Mononuclear cell (primary cell): ENCODE results near the gene PAPPA. TPM values are rescaled to one million over a fixed set of nuclear protein-coding genes. Genes with fewer than 3 reads are reported as not detected.

Source experiments
- H3K27me3 ChIP-seq: 2 replicates; pipeline ENCODE4 v1.6.0; 2011; ENCODE audit warnings: low read length, control low read depth; ENCODE audit not compliant: insufficient read depth
- H3K4me1 ChIP-seq: 2 replicates; pipeline ENCODE4 v1.5.1; 2011; ENCODE audit warnings: mild to moderate bottlenecking, low read length, control low read depth; ENCODE audit not compliant: insufficient read depth
- H3K4me3 ChIP-seq: 2 replicates; pipeline ENCODE4 v1.5.1; 2011; ENCODE audit warnings: mild to moderate bottlenecking, low read length, moderate library complexity
- H3K9me3 ChIP-seq: 2 replicates; pipeline ENCODE4 v1.5.1; 2011; ENCODE audit warnings: low read depth, mild to moderate bottlenecking, control low read depth, low read length
- total RNA-seq: library from RNA; depleted of rRNA; stranded (reverse); fragments of >200 nt; gene quantifications from one replicate; pipeline ENCODE4 v1.2.3, GENCODE V29; 2012

Gene PAPPA
- total RNA-seq, 1 donor, result under 0.01 TPM

GRCh38 chr9:116358251-116358650 is 204.7 kb downstream of the PAPPA start:
- no peaks in the 10 kb centered on the region for H3K9me3 ChIP-seq
- H3K4me3 ChIP-seq, result no peak overlapping the region
- H3K27me3 ChIP-seq, result no peaks in the 10 kb centered on the region

GRCh38 chr9:116360016-116360415 is 206.4 kb downstream of the PAPPA start:
- no peaks in the 10 kb centered on the region for H3K9me3 ChIP-seq
- H3K4me3 ChIP-seq, result no peak overlapping the region
- no peaks in the 10 kb centered on the region for H3K4me1 ChIP-seq
- no peaks in the 10 kb centered on the region for H3K27me3 ChIP-seq

More at GRCh38 chr9:116358251-116358650, 204.7 kb downstream of the PAPPA start:
- no peaks in the 10 kb centered on the region for H3K4me1 ChIP-seq

GRCh38 chr9:116360989-116361388 is 207.4 kb downstream of the PAPPA start:
- Histone ChIP-seq H3K4me3 (no peak overlapping the region), H3K9me3 (no peaks in the 10 kb centered on the region), H3K4me1 (no peaks in the 10 kb centered on the region), H3K27me3 (no peaks in the 10 kb centered on the region)

GRCh38 chr9:116361547-116361946 is 208.0 kb downstream of the PAPPA start:
- no peaks in the 10 kb centered on the region for H3K27me3 ChIP-seq
- H3K4me3 ChIP-seq, result no peak overlapping the region
- H3K4me1 ChIP-seq, result no peaks in the 10 kb centered on the region

GRCh38 chr9:116362493-116362892 is 208.9 kb downstream of the PAPPA start:
- Histone ChIP-seq H3K27me3 (no peaks in the 10 kb centered on the region), H3K4me3 (no peak overlapping the region), H3K4me1 (no peaks in the 10 kb centered on the region), H3K9me3 (no peaks in the 10 kb centered on the region)

More at GRCh38 chr9:116361547-116361946, 208.0 kb downstream of the PAPPA start:
- no peaks in the 10 kb centered on the region for H3K9me3 ChIP-seq

- H3K4me3 ChIP-seq, result no peak overlapping the region
- no peaks in the 10 kb centered on the region for H3K27me3 ChIP-seq
- no peaks in the 10 kb centered on the region for H3K9me3 ChIP-seq
- no peaks in the 10 kb centered on the region for H3K4me1 ChIP-seq
These were observed 211.5 kb downstream of the PAPPA start for GRCh38 chr9:116365056-116365471.

GRCh38 chr9:116366241-116366640 is 212.7 kb downstream of the PAPPA start:
- H3K4me1 ChIP-seq, result no peaks in the 10 kb centered on the region
- H3K4me3 ChIP-seq, result no peak overlapping the region
- H3K9me3 ChIP-seq, result no peaks in the 10 kb centered on the region
- H3K27me3 ChIP-seq, result no peaks in the 10 kb centered on the region

- Histone ChIP-seq H3K9me3 (no peaks in the 10 kb centered on the region), H3K27me3 (no peaks in the 10 kb centered on the region), H3K4me3 (no peak overlapping the region), H3K4me1 (no peaks in the 10 kb centered on the region)
These were observed 215.1 kb downstream of the PAPPA start for GRCh38 chr9:116368680-116369079.

- H3K4me1 ChIP-seq, result no peaks in the 10 kb centered on the region
- H3K27me3 ChIP-seq, result no peaks in the 10 kb centered on the region
- no peak overlapping the region for H3K4me3 ChIP-seq
- no peaks in the 10 kb centered on the region for H3K9me3 ChIP-seq
These were observed 216.1 kb downstream of the PAPPA start for GRCh38 chr9:116369706-116370105.

GRCh38 chr9:116370556-116370955 is 217.0 kb downstream of the PAPPA start:
- Histone ChIP-seq H3K4me3 (no peak overlapping the region), H3K27me3 (no peaks in the 10 kb centered on the region), H3K4me1 (no peaks in the 10 kb centered on the region), H3K9me3 (no peaks in the 10 kb centered on the region)

- H3K9me3 ChIP-seq, result no peaks in the 10 kb centered on the region
- no peaks in the 10 kb centered on the region for H3K27me3 ChIP-seq
- no peak overlapping the region for H3K4me3 ChIP-seq
- no peaks in the 10 kb centered on the region for H3K4me1 ChIP-seq
These were observed 218.6 kb downstream of the PAPPA start for GRCh38 chr9:116372081-116372673.

- H3K4me3 ChIP-seq, result no peak overlapping the region
- no peaks in the 10 kb centered on the region for H3K9me3 ChIP-seq
- H3K27me3 ChIP-seq, result no peaks in the 10 kb centered on the region
- H3K4me1 ChIP-seq, result no peaks in the 10 kb centered on the region
These were observed 219.2 kb downstream of the PAPPA start for GRCh38 chr9:116372786-116373185.

GRCh38 chr9:116377179-116377798 is 223.7 kb downstream of the PAPPA start:
- Histone ChIP-seq H3K4me1 (no peaks in the 10 kb centered on the region), H3K27me3 (no peaks in the 10 kb centered on the region), H3K4me3 (no peak overlapping the region), H3K9me3 (no peaks in the 10 kb centered on the region)

GRCh38 chr9:116378873-116379272 is 225.3 kb downstream of the PAPPA start:
- Histone ChIP-seq H3K4me3 (no peak overlapping the region), H3K4me1 (no peaks in the 10 kb centered on the region), H3K9me3 (no peaks in the 10 kb centered on the region), H3K27me3 (no peaks in the 10 kb centered on the region)

GRCh38 chr9:116379821-116380220 is 226.2 kb downstream of the PAPPA start:
- Histone ChIP-seq H3K9me3 (no peaks in the 10 kb centered on the region), H3K27me3 (no peaks in the 10 kb centered on the region), H3K4me1 (no peaks in the 10 kb centered on the region), H3K4me3 (no peak overlapping the region)

- Histone ChIP-seq H3K27me3 (no peaks in the 10 kb centered on the region), H3K4me3 (no peak overlapping the region), H3K9me3 (no peaks in the 10 kb centered on the region), H3K4me1 (no peaks in the 10 kb centered on the region)
These were observed 227.0 kb downstream of the PAPPA start for GRCh38 chr9:116380496-116380995.
